GM21737 (cell line): ENCODE measurements around the gene ZBTB44.
"Not testable (repeated sequence)": the region's sequence is repeated elsewhere in the genome, so short reads cannot be mapped to it uniquely, and the experiment has no call there.

ENCODE experiments used
- ATAC-seq: cut with Tn5 transposase; IDR thresholded peaks from one replicate; pipeline ENCODE4 v1.9.1; 2021; ENCODE audit warnings: mild to moderate bottlenecking, moderate library complexity; ENCODE audit not compliant: unreplicated experiment

ZBTB44 gene, protein sequence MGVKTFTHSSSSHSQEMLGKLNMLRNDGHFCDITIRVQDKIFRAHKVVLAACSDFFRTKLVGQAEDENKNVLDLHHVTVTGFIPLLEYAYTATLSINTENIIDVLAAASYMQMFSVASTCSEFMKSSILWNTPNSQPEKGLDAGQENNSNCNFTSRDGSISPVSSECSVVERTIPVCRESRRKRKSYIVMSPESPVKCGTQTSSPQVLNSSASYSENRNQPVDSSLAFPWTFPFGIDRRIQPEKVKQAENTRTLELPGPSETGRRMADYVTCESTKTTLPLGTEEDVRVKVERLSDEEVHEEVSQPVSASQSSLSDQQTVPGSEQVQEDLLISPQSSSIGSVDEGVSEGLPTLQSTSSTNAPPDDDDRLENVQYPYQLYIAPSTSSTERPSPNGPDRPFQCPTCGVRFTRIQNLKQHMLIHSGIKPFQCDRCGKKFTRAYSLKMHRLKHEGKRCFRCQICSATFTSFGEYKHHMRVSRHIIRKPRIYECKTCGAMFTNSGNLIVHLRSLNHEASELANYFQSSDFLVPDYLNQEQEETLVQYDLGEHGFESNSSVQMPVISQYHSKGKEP

DNA sequence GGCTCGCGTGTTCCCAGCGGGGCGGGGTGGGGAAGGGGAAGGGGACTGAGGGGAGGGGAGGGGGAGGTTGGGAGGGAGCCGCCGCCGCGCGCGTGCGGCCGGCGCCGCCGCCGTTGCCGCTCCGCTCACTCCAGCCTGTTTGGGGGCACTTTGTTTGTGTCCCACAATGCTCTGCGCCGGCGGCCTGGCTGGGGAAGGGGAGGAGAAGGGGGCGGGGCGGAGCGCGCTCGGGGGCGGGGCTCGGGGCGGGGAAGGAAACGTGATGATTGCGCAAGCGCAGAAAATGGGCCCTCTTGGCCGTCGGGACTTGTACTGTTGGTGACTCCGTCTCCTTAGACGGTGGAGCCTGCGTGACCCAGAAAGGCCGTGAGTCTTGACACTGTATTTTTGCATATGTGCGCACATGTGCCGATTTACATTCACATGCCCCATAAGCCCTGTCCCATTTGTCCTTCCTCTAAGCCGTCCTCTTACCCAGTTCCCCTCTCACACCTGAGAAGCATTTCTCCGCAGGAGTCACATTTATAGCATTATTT is at the start of gene ZBTB44:
ZBTB44 (minus strand) TSS at position 168 of the 536 bp plus-strand sequence. CDS start 53,044 bp downstream, outside the sequence.
- peak; percentile 50 for ATAC-seq

DNA sequence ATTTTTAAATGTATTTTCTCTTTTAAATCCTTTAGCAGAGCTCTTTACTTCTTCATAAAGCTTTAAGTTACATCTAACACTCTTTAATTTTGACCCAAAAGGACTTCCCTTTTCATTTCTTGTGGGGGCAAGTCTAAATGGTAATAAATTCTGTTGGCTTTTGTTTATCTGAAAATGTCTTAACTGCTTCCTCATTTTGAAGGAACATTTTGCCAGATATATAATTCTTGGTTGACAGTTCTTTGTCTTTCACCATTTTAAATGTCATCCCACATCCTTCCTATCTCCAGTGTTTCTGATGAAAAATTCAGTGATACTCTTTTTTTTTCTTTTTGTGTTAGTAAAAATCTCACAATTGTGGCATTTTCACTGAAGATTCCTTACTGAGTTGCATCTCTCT is 44.7 kb upstream of the ZBTB44 start:
- ATAC-seq: no peak

DNA sequence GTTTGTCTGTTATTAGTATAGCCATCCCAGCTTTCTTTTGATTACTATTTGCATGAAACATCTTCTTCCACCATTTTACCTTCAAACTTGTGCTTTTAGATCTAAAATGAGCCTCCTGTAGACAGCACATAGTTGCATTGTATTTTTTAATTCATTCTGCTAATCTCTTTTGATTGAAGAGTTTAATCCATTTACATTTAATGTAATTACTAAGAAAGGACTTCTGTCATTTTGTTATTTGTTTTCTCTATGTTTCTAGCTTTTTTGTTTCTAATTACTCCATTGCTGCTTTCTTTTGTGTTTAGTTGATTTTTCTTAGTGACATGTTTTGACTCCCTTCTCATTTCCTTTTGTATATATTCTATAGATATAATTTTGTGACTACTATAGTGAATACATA is 43.7 kb upstream of the ZBTB44 start:
- ATAC-seq: no peak

DNA sequence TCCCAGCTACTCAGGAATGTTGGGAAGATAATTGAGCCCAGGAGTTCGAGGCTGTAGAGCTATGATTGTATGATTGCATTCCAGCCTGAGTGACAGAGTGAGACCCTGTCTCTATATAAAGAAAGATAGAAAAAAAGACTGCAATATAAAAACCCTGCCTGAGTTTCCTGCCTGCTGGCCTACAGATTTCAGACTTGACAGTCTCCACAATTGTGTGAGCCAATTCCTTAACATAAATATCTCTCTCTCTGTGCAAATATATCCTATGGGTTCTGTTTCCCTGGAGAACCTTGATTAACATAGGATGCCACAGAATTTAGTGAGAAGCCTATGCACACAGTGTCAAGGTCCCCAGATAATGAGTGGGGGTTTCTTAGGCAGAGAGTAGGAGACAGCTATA is 32.5 kb upstream of the ZBTB44 start:
- ATAC-seq: no peak

DNA sequence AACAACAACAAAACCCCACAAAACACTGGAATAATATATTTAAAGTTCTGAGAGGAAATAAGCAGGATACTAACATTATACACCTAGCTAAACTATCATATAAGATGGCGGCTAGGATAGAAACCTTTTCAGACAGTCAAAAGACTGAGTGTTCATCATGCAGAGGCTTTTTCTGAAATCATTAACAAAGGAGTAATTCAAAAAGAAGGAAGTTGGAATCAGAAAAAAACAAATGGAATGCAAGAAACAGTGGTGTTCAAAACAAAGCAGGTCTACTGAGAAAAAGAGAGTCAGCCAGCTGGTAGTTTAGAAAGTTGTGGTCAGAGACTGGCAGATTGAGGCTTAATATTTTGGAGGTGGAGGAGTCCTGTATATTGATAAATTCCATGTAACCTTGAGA is 30.1 kb upstream of the ZBTB44 start:
- ATAC-seq: no peak

DNA sequence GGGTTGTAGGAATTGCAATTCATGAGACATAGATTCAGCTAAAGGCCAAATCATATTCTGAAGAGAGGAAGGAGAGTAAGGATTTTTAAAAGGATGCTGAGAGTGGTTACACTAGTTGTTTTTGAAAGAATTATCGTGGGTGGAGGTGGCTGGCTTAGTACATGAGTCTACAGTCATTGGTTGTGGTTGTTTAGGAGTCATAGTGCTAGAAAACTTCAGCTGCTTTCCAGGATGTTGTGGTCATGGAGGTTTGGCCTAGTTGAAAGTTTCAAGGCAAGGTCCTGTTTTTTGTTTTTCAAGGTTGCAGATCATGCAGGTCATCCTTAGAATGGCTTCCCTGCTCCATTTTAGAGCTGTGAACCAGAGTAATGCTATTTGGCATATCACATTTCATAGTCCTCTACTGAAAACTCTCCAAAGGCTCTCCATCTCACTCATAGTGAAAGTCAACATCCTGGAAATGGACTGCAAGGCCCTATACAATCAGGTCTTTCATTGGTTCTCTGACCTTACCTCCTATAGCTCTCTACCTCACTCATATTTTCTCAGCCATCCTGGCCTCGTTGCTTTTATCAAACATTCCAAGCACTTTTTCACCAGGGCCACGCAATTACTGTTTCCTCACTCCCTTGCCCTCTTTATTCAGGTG is 26.1 kb upstream of the ZBTB44 start:
- no peak for ATAC-seq

DNA sequence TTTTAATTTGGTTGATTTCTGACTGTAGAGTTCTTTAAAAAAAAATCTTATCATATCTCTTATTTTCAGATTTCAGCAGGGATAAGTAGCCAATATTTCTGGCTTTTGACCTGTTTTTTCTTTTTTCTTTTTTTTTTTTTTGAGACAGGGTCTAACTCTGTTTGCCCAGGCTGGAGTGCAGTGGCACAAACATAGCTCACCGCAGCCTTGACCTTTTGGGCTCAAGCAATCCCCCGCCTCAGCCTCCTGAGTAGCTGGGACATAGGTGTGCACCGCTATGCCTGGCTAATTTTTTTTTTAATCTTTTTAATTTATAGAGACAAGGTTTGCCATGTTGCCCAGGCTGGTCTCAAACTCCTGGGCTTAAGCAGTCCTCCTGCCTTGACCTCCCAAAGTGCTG is 23.9 kb upstream of the ZBTB44 start:
- ATAC-seq: no peak

DNA sequence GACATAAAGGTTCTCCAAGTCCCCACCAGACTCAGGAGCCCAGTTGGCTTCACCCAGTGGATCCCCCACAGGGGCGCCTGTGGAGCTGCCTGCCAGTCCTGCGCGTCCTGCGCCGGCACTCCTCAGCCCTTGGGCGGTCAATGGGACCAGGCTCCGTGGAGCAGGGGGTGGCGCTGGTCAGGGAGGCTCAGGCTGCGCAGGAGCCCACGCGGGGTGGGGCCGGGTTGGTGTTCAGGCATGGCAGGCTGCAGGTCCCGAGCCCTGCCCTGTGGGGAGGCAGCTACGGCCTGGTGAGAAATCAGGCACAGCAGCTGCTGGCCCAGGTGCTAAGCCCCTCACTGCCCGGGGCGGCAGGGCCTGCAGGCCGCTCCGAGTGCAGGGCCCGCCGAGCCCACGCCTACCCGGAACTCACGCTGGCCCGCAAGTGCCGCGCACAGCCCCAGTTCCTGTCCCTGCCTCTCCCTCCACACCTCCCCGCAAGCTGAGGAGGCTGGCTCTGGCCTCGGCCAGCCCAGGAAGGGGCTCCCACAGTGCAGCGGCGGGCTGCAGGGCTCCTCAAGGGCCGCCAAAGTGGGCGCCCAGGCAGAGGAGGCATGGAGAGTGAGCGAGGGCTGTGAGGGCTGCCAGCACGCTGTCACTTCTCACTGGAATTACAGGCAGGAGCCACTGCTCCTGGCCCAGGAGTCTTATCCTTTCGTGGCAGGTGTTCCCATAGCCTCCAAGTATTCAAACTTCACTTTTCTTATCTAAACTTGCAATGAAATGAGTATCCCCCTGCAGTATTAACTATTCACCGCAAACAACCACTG is 22.8 kb upstream of the ZBTB44 start:
- no peak for ATAC-seq

DNA sequence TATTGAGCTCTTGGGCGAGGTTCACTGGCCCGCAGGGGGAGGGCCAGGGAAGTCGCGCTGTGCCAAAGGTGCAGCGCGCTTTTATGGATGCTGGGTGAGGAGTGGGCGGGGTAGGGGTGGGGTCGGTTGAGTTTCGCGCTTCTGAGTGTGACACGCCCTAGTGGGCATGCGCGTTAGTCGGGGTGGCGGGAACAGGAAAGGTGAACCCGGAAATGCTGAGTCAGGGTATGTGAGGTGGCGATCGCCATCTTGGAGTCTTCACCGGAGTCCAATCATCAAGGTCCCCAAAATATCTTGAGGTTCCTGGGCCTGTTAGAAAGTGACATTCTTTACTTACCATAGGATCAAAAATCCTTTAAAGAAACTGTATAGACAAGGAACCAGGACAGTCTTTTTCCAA is 16.7 kb upstream of the ZBTB44 start:
- not testable (repeated sequence) for ATAC-seq

DNA sequence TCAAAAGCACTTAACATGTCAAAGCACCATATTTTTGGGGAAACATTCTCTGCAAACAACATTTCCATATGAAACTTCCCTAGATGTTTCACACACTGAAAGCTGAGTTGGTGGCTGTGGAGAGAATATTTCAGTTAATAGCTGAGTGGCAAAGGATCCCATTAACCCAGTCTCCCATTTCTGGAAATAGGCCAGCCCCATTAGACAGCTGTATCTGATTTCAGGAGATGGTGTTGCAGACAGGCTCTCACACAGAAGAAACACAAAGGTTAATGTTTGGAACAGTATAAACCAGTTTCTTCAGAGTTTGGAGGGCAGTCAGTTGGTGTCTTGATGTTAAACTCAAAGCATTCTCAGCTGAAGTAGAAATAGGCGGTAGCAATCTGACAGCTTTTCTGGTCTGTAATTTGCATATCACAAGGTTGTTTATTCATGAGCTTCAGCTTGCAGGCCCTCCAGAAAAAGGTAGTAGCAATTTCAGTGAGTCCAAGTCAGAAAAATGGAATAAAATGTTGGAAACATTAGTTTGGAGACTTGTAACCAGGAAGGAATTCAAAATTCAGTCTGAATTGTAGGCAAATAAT is 15.5 kb upstream of the ZBTB44 start:
- no peak for ATAC-seq

DNA sequence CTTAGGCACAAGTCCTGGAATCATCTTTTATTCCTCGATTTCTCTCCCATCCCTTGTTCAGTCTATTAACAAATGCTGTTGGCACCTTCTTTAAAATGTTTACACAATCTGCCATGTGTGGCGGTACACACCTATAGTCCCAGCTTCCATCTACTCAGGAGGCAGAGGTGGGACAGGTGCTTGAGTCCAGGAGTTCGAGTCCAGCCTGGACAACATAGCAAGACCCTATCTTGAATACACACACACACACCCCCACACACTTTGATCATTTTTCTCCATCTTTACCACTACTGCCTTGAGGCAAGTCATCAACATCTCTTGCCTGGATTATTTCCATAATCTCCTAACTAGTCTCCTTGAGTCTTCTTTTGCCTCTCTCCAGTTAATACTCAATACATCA is 13.7 kb upstream of the ZBTB44 start:
- ATAC-seq: no peak

DNA sequence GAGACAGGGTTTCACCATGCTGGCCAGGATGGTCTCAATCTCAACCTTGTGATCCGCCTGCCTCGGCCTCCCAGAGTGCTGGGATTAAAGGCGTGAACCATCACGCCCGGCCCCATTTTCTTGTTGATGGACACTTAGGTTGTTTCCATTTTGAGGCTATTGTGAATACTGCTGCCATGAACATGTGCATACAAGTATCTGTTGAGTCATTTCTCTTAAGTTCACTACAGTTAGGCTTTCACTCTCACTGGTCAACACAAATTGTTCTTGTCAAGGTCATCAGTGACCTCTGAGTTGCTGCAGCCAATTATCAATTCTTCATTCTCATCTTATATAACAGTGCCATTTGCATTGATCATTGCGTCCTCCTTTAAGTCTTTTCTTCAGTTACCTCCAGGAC is 13.0 kb upstream of the ZBTB44 start:
- ATAC-seq: no peak

DNA sequence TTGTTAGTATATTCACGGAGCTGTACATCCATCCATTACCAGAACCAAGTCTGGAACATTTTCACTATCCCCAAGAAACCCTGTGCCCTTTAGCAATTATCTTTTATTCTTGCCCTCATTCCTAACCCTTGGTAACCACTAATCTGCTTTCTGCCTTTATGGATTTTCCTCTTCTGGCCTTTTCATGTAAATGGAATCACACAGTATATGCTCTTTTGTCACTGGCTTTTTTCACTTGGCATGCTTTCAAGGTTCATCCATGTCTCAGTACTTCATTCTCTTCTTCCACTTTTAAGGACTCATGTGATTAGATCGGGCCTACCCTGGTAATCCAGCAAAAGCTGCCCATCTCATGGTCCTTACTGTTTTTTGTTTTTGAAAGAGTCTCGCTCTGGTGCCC is 11.0 kb upstream of the ZBTB44 start:
- ATAC-seq: no peak

DNA sequence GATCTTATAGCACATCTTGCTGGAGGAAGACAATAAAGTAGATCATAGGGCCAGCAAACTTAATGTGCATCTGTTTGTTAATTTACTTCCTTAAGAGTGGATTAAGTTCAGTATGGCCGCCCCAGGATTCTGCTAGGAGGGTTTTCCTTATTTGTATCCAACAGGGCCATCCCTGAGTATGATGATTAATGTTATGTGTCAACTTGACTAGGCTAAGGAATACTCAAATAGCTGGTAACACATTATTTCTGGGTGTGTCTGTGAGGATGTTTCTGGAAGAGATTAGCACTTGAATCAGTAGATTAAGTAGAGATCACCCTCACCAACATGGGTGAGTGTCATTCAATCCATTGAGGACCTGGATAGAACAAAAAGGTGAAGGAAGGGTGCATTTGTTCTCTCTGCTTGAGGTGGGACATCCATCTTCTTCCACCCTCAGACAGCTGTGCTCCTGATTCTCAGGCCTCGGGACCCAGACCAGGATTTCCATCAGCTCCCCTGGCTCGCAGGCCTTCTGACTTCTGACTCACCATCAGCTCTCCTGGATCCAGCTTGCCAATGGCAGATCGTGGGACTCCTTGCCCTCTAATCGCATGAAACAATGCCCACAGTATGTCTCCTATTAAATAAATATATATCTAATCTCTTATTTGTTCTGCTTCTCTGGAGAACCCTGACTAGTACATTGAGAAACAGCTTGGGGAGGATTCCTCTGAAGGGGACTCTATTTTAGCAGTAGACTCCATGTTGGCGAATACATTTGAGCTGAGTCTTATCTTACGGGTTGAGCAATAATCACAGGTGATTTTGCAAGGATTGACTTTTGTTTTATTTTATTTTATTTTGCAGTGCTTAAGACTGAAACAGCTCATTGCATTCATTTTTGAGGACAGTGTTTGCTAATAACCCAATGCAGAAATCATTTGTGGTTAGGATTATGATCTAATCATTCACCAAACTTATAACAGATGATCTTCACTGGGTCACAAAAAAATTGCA is 9.0 kb upstream of the ZBTB44 start:
- ATAC-seq: no peak

DNA sequence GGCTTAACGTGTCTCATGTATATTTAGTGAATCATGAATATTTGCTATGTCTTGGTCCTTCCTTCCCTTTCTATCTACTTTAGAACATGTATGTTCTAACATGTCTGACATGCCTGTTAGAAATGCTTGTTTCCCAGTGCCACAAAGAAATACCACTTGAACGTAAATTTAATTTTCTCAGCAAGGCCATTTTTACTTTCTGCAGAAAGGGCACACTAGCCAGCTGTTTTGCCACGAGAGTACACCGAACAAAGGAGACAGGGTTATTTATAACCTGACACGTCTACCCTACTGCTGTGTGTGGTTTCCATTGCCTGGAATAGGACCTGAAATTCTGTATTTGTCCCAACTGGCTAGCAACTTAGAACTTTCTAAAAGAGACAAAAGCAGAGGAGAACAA is 7.4 kb upstream of the ZBTB44 start:
- ATAC-seq: no peak

DNA sequence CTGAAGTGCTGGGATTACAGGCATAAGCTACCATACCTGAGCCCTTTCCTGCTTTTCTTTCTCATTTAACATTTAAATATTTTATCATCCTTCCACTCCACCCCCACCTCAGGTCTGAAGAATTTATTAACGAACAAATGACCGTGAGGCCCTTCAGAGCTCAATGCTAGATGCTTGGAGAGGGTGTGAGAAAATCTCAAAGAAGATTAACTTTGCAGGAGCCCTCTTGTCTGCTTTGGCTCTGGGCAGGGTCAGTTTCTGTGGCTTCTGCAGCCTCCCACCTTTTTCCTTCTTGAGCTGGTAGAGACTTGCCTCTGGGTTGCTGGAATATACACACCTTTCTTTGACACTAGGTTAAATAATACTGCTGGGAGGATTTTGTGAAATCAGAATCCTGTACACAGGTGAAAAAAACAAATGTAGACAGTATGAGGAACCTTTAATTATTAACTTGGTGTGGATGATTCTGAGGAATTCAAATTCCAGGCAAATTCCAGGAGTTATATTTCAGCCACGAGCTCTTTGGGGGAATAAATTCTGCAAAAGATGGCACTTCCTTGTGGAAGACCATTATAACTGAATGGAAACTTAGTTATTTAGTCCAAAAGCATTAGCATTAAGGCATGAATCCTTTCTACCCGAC is 3.4 kb upstream of the ZBTB44 start:
- ATAC-seq: no peak

DNA sequence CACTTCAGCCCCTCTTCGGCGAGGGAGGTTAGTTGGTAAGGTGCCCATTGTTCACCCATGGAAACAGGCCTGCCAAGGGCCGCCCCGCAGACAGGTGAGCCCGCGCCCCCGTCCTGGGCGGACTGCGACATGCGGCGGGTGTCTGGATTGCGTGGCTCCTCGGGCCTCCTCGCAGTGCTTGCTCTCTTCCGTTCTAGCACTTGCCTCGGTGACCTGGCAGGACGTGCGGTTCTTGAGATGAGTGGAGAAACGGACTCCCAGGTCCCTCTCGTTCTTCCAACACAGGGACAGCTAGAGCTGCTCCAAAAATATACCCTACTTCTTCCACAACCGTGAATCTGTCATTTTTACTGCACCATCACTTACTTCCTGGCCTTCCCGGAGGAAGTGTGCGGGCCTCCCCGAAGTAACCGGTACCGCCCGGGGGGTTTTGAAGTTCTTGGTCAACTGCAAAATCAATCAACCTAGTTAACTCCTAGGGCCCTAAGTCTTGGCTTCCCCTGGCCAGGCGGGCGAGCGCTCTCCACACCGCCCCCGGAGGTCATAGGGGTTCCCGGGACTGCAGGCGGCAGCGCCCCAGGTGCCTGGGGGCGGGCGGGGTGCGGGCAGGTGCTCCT is 745 bp upstream of the ZBTB44 start:
- ATAC-seq: peak; percentile 36

DNA sequence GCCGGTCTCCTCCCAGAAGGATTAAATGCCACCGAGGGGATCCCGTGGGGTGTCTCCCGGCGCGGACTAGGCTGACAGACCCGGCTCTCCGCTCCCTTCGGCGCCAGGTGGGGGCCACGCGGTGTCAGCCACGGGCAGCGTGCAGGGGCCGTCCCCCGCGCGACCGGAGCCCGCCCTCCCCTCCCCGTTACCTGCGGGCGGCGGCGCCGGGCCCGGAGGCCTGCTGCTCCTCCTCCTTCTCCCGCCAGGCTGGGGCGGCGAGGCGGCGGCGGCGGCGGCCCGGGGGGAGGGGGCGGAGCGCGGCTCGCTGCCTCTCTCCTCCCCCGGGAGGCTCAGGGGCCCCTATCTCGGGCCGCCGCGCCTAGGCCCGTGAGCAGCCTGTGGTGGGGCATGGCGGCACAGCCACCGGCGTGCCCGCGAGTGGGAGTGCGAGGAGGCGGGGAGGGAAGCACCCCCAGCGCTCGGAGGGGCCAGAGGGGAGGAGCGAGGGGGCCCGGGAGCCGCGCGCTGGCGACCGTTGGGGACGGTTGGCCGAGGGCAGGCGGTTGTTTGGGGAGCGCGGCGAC is 450 bp downstream of the ZBTB44 start:
- ATAC-seq: peak; percentile 52
